Colonic mucosa (tissue), 4 donors: ENCODE results near the gene PTEN. TPM values are rescaled to one million over a fixed set of nuclear protein-coding genes. Genes with fewer than 3 reads are reported as not detected.

Experiments
- DNase-seq: peaks from one replicate; pipeline ENCODE4 v3.0.0-alpha.2; 2020
- H3K27ac ChIP-seq: fragments of 200-600 bp; one replicate; pipeline ENCODE4 v1.8.0; 2021
- H3K27me3 ChIP-seq: fragments of 200-600 bp; one replicate; pipeline ENCODE4 v1.8.0; 2021
- H3K36me3 ChIP-seq: fragments of 200-600 bp; one replicate; pipeline ENCODE4 v1.8.0; 2021
- H3K4me1 ChIP-seq: fragments of 200-600 bp; one replicate; pipeline ENCODE4 v1.8.0; 2021; ENCODE audit warnings: mild to moderate bottlenecking
- H3K4me3 ChIP-seq: fragments of 200-600 bp; one replicate; pipeline ENCODE4 v1.8.0; 2021
- H3K9ac ChIP-seq, 2 donors: one replicate each; pipeline ENCODE4 v1.7.0; 2013; ENCODE audit warnings: control low read depth in 2 of 2, low read depth in 2 of 2, low read length in 2 of 2
- H3K9me3 ChIP-seq: fragments of 200-600 bp; one replicate; pipeline ENCODE4 v1.8.0; 2021
- CTCF ChIP-seq: fragments of 200-600 bp; IDR thresholded peaks from one replicate; pipeline ENCODE4 v1.8.0; 2022; ENCODE audit warnings: antibody characterized with exemption, mild to moderate bottlenecking
- intact Hi-C: fragments of 100-400 bp; cut with DNase I; formaldehyde crosslinking; loops from one replicate; pipeline ENCODE4 v1.14.1; 2022
- total RNA-seq, 2 donors: library from RNA; stranded (reverse); fragmentation: NEBNext Ultra II Directional in 1 of 2; extraction: Animal tissue kit (Norgen Biotek cat#: 25700) in 1 of 2; gene quantifications; one replicate each; pipeline ENCODE4 v1.2.1, GENCODE V29; 2021
- donor health status: healthy.
- donor health status: DM: no; HTN: no; CAD: no.
- donor health status: DM: no; HTN: no; CAD: no.

Gene PTEN
- total RNA-seq, 2 donors from 2014 or later, result 79.2 to 111 TPM

GRCh38 chr10:87930141-87930540 lies 66.7 kb downstream of the PTEN start:
- DNase-seq, result no peak
- H3K36me3 ChIP-seq, result no peaks in the 10 kb centered on the region
- no peaks in the 10 kb centered on the region for H3K4me1 ChIP-seq
- H3K9ac ChIP-seq, result no peak overlapping the region
- H3K4me3 ChIP-seq, result no peak overlapping the region
- intact Hi-C loops, result no loop called here
- no peak for TF ChIP-seq CTCF
- no peak overlapping the region for H3K27ac ChIP-seq
- H3K9me3 ChIP-seq, result no peaks in the 10 kb centered on the region
- no peaks in the 10 kb centered on the region for H3K27me3 ChIP-seq

- TF ChIP-seq CTCF, result no peak
- H3K9me3 ChIP-seq, result no peaks in the 10 kb centered on the region
- H3K4me1 ChIP-seq, result no peaks in the 10 kb centered on the region
- intact Hi-C loops, result no loop called here
- H3K9ac ChIP-seq, result no peak overlapping the region
- H3K27me3 ChIP-seq, result no peaks in the 10 kb centered on the region
- no peak overlapping the region for H3K27ac ChIP-seq
- no peak for DNase-seq
- H3K36me3 ChIP-seq, result no peaks in the 10 kb centered on the region
- H3K4me3 ChIP-seq, result no peak overlapping the region
Measured at GRCh38 chr10:87930934-87931835, 67.8 kb downstream of the PTEN start.

GRCh38 chr10:87931836-87932230 lies 68.4 kb downstream of the PTEN start:
- Histone ChIP-seq H3K27ac (no peak overlapping the region), H3K9ac (no peak overlapping the region), H3K4me3 (no peak overlapping the region), H3K9me3 (no peaks in the 10 kb centered on the region), H3K36me3 (no peaks in the 10 kb centered on the region), H3K4me1 (no peaks in the 10 kb centered on the region), H3K27me3 (no peaks in the 10 kb centered on the region)
- DNase-seq, result no peak
- intact Hi-C loops, result no loop called here
- TF ChIP-seq CTCF, result no peak

GRCh38 chr10:87935290-87936141 lies 72.1 kb downstream of the PTEN start:
- Histone ChIP-seq H3K4me1 (no peaks in the 10 kb centered on the region), H3K9ac (no peak overlapping the region), H3K27ac (no peak overlapping the region), H3K27me3 (no peaks in the 10 kb centered on the region), H3K4me3 (no peak overlapping the region), H3K9me3 (no peaks in the 10 kb centered on the region), H3K36me3 (no peaks in the 10 kb centered on the region)
- intact Hi-C loops, result no loop called here
- TF ChIP-seq CTCF, result no peak
- DNase-seq, result no peak

GRCh38 chr10:87940210-87940609 lies 76.8 kb downstream of the PTEN start:
- Histone ChIP-seq H3K9me3 (no peaks in the 10 kb centered on the region), H3K9ac (no peak overlapping the region), H3K27me3 (no peaks in the 10 kb centered on the region), H3K4me3 (no peak overlapping the region), H3K27ac (no peak overlapping the region), H3K4me1 (no peaks in the 10 kb centered on the region), H3K36me3 (no peaks in the 10 kb centered on the region)
- DNase-seq, result no peak
- no peak for TF ChIP-seq CTCF
- intact Hi-C loops, result no loop called here
